ENCODE measurements around the gene FOXP1. TPM values are rescaled to one million over a fixed set of nuclear protein-coding genes. Genes with fewer than 3 reads are reported as not detected.

FOXP1 gene
- total RNA-seq, 1 experiment from 2014 or later = 2.9 TPM

DNA sequence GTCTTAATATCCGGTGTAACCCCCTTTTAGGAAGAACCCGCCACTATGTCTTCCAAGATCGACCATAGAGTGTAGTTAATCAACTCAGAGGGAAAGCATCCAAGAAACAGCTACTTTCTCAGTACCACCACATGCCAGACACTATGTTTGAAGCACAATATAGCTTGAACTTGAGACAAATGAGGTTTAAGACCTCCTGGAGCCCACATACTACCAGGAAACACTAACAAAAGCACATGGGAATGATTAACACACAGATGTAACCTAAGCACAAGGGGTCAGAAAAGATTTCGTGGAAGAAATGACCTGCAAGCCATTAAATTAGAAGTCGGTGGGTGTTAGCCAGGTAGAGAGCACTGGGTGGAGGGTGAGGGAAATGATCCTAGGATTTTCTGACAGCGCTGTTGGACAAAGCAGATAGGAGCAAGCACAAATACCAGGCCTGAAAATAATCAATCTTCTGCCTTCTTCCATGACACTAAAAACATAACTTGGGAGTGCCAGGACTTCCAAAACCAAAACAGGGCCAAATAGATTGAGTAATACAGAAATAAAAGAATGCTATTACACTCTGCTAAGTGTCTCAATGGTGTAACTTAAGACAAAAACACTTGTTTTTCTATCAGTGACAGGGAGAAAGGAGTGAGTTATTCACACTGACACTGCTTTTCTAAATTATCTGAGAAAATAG is 213.7 kb downstream of the FOXP1 start:
- H3K36me3 ChIP-seq (ENCODE audit: control insufficient read depth, insufficient read depth, low read length) = no peaks in the 10 kb centered on the region
- TF ChIP-seq, protein P1, sequence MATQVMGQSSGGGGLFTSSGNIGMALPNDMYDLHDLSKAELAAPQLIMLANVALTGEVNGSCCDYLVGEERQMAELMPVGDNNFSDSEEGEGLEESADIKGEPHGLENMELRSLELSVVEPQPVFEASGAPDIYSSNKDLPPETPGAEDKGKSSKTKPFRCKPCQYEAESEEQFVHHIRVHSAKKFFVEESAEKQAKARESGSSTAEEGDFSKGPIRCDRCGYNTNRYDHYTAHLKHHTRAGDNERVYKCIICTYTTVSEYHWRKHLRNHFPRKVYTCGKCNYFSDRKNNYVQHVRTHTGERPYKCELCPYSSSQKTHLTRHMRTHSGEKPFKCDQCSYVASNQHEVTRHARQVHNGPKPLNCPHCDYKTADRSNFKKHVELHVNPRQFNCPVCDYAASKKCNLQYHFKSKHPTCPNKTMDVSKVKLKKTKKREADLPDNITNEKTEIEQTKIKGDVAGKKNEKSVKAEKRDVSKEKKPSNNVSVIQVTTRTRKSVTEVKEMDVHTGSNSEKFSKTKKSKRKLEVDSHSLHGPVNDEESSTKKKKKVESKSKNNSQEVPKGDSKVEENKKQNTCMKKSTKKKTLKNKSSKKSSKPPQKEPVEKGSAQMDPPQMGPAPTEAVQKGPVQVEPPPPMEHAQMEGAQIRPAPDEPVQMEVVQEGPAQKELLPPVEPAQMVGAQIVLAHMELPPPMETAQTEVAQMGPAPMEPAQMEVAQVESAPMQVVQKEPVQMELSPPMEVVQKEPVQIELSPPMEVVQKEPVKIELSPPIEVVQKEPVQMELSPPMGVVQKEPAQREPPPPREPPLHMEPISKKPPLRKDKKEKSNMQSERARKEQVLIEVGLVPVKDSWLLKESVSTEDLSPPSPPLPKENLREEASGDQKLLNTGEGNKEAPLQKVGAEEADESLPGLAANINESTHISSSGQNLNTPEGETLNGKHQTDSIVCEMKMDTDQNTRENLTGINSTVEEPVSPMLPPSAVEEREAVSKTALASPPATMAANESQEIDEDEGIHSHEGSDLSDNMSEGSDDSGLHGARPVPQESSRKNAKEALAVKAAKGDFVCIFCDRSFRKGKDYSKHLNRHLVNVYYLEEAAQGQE (IDR thresholded peaks at IDR 0.05; ENCODE audit: insufficient read depth in 1 of 2, low read depth in 2 of 2, low read length in 1 of 2) = no peak
- TF ChIP-seq SIN3A (IDR thresholded peaks at IDR 0.05; ENCODE audit: borderline replicate concordance, insufficient read depth, low read depth, low read length) = no peak
- no peak for TF ChIP-seq TCF7L2 (IDR thresholded peaks at IDR 0.05; ENCODE audit: low read depth, low read length)
- TF ChIP-seq, protein P2, sequence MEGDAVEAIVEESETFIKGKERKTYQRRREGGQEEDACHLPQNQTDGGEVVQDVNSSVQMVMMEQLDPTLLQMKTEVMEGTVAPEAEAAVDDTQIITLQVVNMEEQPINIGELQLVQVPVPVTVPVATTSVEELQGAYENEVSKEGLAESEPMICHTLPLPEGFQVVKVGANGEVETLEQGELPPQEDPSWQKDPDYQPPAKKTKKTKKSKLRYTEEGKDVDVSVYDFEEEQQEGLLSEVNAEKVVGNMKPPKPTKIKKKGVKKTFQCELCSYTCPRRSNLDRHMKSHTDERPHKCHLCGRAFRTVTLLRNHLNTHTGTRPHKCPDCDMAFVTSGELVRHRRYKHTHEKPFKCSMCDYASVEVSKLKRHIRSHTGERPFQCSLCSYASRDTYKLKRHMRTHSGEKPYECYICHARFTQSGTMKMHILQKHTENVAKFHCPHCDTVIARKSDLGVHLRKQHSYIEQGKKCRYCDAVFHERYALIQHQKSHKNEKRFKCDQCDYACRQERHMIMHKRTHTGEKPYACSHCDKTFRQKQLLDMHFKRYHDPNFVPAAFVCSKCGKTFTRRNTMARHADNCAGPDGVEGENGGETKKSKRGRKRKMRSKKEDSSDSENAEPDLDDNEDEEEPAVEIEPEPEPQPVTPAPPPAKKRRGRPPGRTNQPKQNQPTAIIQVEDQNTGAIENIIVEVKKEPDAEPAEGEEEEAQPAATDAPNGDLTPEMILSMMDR (IDR thresholded peaks at IDR 0.05) = no peak
- TF ChIP-seq POLR2AphosphoS5 (IDR thresholded peaks at IDR 0.05; ENCODE audit: low read depth, low read length) = no peak
- no peaks in the 10 kb centered on the region for H3K27me3 ChIP-seq (ENCODE audit: control insufficient read depth, insufficient read depth, low read length)
- intact Hi-C loops (cut with micrococcal nuclease; ENCODE audit: unreplicated experiment) = no loop called here
- no TSS peak for BruUV-seq (replicated peaks)
- POLR2A ChIA-PET = interaction anchor here (0.6 kb wide), 1 partner anchor 65 kb away, joined by 3 read pairs; no protein-coding TSS in a partner anchor
- no peak for ATAC-seq
- H3K4me1 ChIP-seq (ENCODE audit: control insufficient read depth, insufficient read depth, low read length) = no peaks in the 10 kb centered on the region
- in situ Hi-C loops (cut with HindIII; ENCODE audit: low pct_unique_long_range_greater_than_20kb, low sequenced_read_pairs) = no loop called here
- DNase-seq (ENCODE audit: low read depth, low spot score) = no peak
- no peaks in the 10 kb centered on the region for H3K9me3 ChIP-seq (ENCODE audit: control insufficient read depth, insufficient read depth, low read depth, low read length)
- CTCF ChIA-PET = no interaction called here
- H3K27ac ChIP-seq (ENCODE audit: low read length) = no peak overlapping the region
- H3K4me3 ChIP-seq (ENCODE audit: low read depth in 2 of 2, low read length in 2 of 2) = no peak overlapping the region

DNA sequence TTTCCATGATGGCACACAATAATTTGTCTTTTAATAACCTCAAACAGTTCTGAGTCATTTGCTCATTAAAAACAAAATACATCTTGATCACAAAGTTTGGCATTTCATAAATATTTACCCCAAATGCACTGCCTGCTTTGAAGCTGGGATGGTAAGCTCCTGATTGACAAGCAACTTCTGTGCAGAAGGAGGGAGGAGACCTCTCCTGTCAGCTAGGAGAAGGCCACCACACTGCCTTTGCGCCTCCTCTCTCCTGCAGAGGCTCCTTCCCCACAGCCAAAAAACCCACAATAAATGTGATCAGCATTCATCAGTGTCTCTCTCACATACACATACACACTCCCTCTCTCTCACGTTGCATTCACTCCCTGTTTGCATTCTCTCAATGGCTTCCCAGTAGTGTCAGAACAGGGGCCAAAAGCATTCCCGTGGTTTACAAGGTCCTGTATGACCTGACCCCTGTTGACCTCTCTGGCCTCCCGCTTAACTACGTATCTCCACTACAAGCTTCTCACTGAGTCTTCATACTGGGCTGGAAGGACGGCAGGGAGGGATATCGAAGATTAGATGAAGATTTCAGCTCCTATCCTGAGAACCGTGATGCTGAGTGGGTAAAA is 216.4 kb downstream of the FOXP1 start:
- Histone ChIP-seq H3K4me3 (ENCODE audit: low read depth in 2 of 2, low read length in 2 of 2) (no peak overlapping the region), H3K27ac (ENCODE audit: low read length) (no peak overlapping the region), H3K27me3 (ENCODE audit: control insufficient read depth, insufficient read depth, low read length) (no peaks in the 10 kb centered on the region), H3K36me3 (ENCODE audit: control insufficient read depth, insufficient read depth, low read length) (no peaks in the 10 kb centered on the region), H3K9me3 (ENCODE audit: control insufficient read depth, insufficient read depth, low read depth, low read length) (no peaks in the 10 kb centered on the region), H3K4me1 (ENCODE audit: control insufficient read depth, insufficient read depth, low read length) (no peaks in the 10 kb centered on the region)
- in situ Hi-C loops (cut with HindIII; ENCODE audit: low pct_unique_long_range_greater_than_20kb, low sequenced_read_pairs) (no loop called here), intact Hi-C loops (cut with micrococcal nuclease; ENCODE audit: unreplicated experiment) (no loop called here)
- ATAC-seq (no peak), DNase-seq (ENCODE audit: low read depth, low spot score) (no peak)
- POLR2A ChIA-PET = no interaction called here
- CTCF ChIA-PET = no interaction called here
- BruUV-seq (replicated peaks) = no TSS peak
- TF ChIP-seq, protein P1 (IDR thresholded peaks at IDR 0.05; ENCODE audit: insufficient read depth in 1 of 2, low read depth in 2 of 2, low read length in 1 of 2) = no peak
- TF ChIP-seq POLR2AphosphoS5 (IDR thresholded peaks at IDR 0.05; ENCODE audit: low read depth, low read length) = no peak
- no peak for TF ChIP-seq TCF7L2 (IDR thresholded peaks at IDR 0.05; ENCODE audit: low read depth, low read length)
- TF ChIP-seq, protein P2 (IDR thresholded peaks at IDR 0.05) = no peak
- TF ChIP-seq SIN3A (IDR thresholded peaks at IDR 0.05; ENCODE audit: borderline replicate concordance, insufficient read depth, low read depth, low read length) = no peak

Measured in Panc1 (cell line).